Fibroblast of lung (primary cell): ENCODE results near the gene OMP. TPM values are rescaled to one million over a fixed set of nuclear protein-coding genes. Genes with fewer than 3 reads are reported as not detected.

Experiments
- DNase-seq, 2 donors: peaks; one replicate each; pipeline versions ENCODE4 v3.0.0 to v3.0.0-alpha.2; 2010; ENCODE audit warnings: low read depth in 2 of 2
- H2AFZ ChIP-seq: 2 replicates; pipeline ENCODE4 v1.5.1; 2012; ENCODE audit warnings: low read length, control low read depth, inconsistent platforms
- H3K27ac ChIP-seq: 2 replicates; pipeline ENCODE4 v1.5.1; 2011; ENCODE audit warnings: low read length, control low read depth; ENCODE audit not compliant: insufficient read depth
- H3K27me3 ChIP-seq: 2 replicates; pipeline ENCODE4 v1.5.1; 2011; ENCODE audit warnings: mild to moderate bottlenecking, low read length; ENCODE audit not compliant: control insufficient read depth, insufficient read depth
- H3K36me3 ChIP-seq: 2 replicates; pipeline ENCODE4 v1.5.1; 2011; ENCODE audit warnings: low read length; ENCODE audit not compliant: control insufficient read depth, insufficient read depth
- H3K4me1 ChIP-seq: 2 replicates; pipeline ENCODE4 v1.5.1; 2011; ENCODE audit warnings: low read length; ENCODE audit not compliant: control insufficient read depth, insufficient read depth; ENCODE audit errors: extremely low read depth
- H3K4me2 ChIP-seq: 2 replicates; pipeline ENCODE4 v1.5.1; 2011; ENCODE audit warnings: low read length, control low read depth; ENCODE audit not compliant: insufficient read depth; ENCODE audit errors: extremely low read depth
- H3K4me3 ChIP-seq, 4 experiments: fragments of 200-600 bp in 1 of 4; sonication (generic) in 1 of 4; replicated peaks in 1 of 4; 2 replicates each; pipeline ENCODE4 v1.5.1; 2011 to 2016; ENCODE audit warnings: low read length in 4 of 4, low read depth in 3 of 4, mild to moderate bottlenecking in 3 of 4, control low read depth in 2 of 4, inconsistent platforms in 1 of 4, mixed read lengths in 1 of 4; ENCODE audit not compliant: insufficient read depth in 1 of 4; ENCODE audit errors: control extremely low read depth in 1 of 4
- H3K79me2 ChIP-seq: 2 replicates; pipeline ENCODE4 v1.5.1; 2012; ENCODE audit warnings: mild to moderate bottlenecking, low read length, inconsistent platforms; ENCODE audit not compliant: control insufficient read depth, insufficient read depth
- H3K9ac ChIP-seq: 2 replicates; pipeline ENCODE4 v1.5.1; 2011; ENCODE audit warnings: mild to moderate bottlenecking, low read length, control low read depth; ENCODE audit not compliant: insufficient read depth
- H3K9me3 ChIP-seq: 2 replicates; pipeline ENCODE4 v1.5.1; 2012; ENCODE audit warnings: low read depth, low read length; ENCODE audit not compliant: control insufficient read depth, insufficient read depth
- H4K20me1 ChIP-seq: 2 replicates; pipeline ENCODE4 v1.5.1; 2011; ENCODE audit warnings: low read length; ENCODE audit not compliant: control insufficient read depth, insufficient read depth; ENCODE audit errors: extremely low read depth
- EZH2 ChIP-seq: IDR thresholded peaks from 2 replicates; pipeline ENCODE4 v1.5.1; 2012; ENCODE audit warnings: low read length, control low read depth, mild to moderate bottlenecking; ENCODE audit errors: missing control alignments
- polyA plus RNA-seq, 2 donors: library from polyadenylated mRNA; depleted of rRNA in 1 of 2; stranded (reverse) in 1 of 2; unstranded in 1 of 2; fragments of >200 nt; gene quantifications; 2 replicates each; pipeline ENCODE4 v1.2.1, GENCODE V29; 2011 to 2012; ENCODE audit warnings: missing spikeins in 1 of 2
- total RNA-seq: library from RNA; depleted of rRNA; stranded (reverse); fragments of >200 nt; gene quantifications from 2 replicates; pipeline ENCODE4 v1.2.1, GENCODE V29; 2014
- TF ChIP-seq, protein P1 (sequence below), 2 donors: IDR thresholded peaks in 1 of 2; conservative IDR thresholded peaks in 1 of 2; 1 replicate in 1 of 2; 2 replicates in 1 of 2; pipeline ENCODE4 v1.5.1; 2011 to 2012; ENCODE audit warnings: low read length in 2 of 2, control low read depth in 1 of 2, inconsistent platforms in 1 of 2, low read depth in 1 of 2, mild to moderate bottlenecking in 1 of 2

Gene OMP
- total and polyA plus RNA-seq, 2 donors (not counting 1 experiment from before 2014, with no cell fraction given) = 0.83 TPM; not detected in 1

- H3K27ac ChIP-seq = no peak overlapping the region
- no peak for TF ChIP-seq EZH2
- TF ChIP-seq, protein P1, sequence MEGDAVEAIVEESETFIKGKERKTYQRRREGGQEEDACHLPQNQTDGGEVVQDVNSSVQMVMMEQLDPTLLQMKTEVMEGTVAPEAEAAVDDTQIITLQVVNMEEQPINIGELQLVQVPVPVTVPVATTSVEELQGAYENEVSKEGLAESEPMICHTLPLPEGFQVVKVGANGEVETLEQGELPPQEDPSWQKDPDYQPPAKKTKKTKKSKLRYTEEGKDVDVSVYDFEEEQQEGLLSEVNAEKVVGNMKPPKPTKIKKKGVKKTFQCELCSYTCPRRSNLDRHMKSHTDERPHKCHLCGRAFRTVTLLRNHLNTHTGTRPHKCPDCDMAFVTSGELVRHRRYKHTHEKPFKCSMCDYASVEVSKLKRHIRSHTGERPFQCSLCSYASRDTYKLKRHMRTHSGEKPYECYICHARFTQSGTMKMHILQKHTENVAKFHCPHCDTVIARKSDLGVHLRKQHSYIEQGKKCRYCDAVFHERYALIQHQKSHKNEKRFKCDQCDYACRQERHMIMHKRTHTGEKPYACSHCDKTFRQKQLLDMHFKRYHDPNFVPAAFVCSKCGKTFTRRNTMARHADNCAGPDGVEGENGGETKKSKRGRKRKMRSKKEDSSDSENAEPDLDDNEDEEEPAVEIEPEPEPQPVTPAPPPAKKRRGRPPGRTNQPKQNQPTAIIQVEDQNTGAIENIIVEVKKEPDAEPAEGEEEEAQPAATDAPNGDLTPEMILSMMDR (conservative IDR thresholded peaks at IDR 0.05 in 1 of 2, IDR thresholded peaks at IDR 0.05 in 1 of 2; ENCODE audit: low read depth in 1 of 2, low read length in 2 of 2) = no peak
- H3K9me3 ChIP-seq = no peaks in the 10 kb centered on the region
- no peak overlapping the region for H3K4me2 ChIP-seq
- H2AFZ ChIP-seq = no peak overlapping the region
- no peaks in the 10 kb centered on the region for H4K20me1 ChIP-seq
- H3K36me3 ChIP-seq = no peaks in the 10 kb centered on the region
- H3K4me1 ChIP-seq = no peaks in the 10 kb centered on the region
- peaks cover 10% of the 10 kb centered on the region for H3K27me3 ChIP-seq
- no peak for DNase-seq
- no peaks in the 10 kb centered on the region for H3K79me2 ChIP-seq
- H3K9ac ChIP-seq = no peak overlapping the region
- H3K4me3 ChIP-seq = no peak overlapping the region
These were observed 47.5 kb upstream of the OMP start for GRCh38 chr11:77055101-77055561.

GRCh38 chr11:77055913-77056312, 46.7 kb upstream of the OMP start:
- no peaks in the 10 kb centered on the region for H3K9me3 ChIP-seq
- no peaks in the 10 kb centered on the region for H3K36me3 ChIP-seq
- no peaks in the 10 kb centered on the region for H4K20me1 ChIP-seq
- H3K27me3 ChIP-seq = peaks cover 10% of the 10 kb centered on the region
- H3K4me2 ChIP-seq = no peak overlapping the region
- TF ChIP-seq, protein P1 (conservative IDR thresholded peaks at IDR 0.05 in 1 of 2, IDR thresholded peaks at IDR 0.05 in 1 of 2; ENCODE audit: low read depth in 1 of 2, low read length in 2 of 2) = no peak
- TF ChIP-seq EZH2 = no peak
- no peak overlapping the region for H3K27ac ChIP-seq
- H2AFZ ChIP-seq = no peak overlapping the region
- no peak for DNase-seq
- H3K79me2 ChIP-seq = no peaks in the 10 kb centered on the region
- no peaks in the 10 kb centered on the region for H3K4me1 ChIP-seq
- H3K4me3 ChIP-seq = no peak overlapping the region
- no peak overlapping the region for H3K9ac ChIP-seq

DNA sequence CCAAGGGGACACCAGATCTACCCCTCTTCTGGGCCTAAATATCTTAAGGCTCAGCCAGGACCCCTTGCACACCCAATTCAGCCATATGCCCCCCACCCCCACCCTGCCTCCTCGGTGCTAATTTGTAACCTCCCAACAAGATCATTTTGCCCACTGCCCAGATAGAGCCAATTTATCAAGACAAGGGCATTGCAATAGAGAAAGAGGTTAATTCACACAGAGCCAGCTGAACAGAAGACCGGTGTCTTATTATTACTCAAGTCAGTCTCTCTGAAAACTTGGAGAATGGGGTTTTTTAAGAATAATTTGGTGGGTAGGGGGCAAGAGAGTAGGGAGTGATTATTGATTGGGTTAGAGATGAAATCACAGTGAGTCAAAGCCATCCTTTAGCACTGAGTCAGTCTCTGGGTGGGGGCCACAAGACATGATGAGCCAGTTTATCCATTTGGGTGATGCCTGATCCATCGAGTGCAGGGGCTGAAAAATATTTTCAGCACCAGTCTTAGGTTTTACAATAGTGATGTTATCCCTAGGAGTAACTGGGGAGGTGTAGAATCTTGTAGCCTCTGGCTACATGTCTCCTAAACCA, 45.7 kb upstream of the OMP start:
- H3K4me1 ChIP-seq = no peaks in the 10 kb centered on the region
- H3K9me3 ChIP-seq = no peaks in the 10 kb centered on the region
- no peaks in the 10 kb centered on the region for H4K20me1 ChIP-seq
- no peak overlapping the region for H3K27ac ChIP-seq
- H3K4me2 ChIP-seq = no peak overlapping the region
- H3K79me2 ChIP-seq = no peaks in the 10 kb centered on the region
- DNase-seq = no peak
- H3K27me3 ChIP-seq = peaks cover 8% of the 10 kb centered on the region
- no peak overlapping the region for H3K9ac ChIP-seq
- no peak overlapping the region for H2AFZ ChIP-seq
- no peak for TF ChIP-seq EZH2
- TF ChIP-seq, protein P1 (conservative IDR thresholded peaks at IDR 0.05 in 1 of 2, IDR thresholded peaks at IDR 0.05 in 1 of 2; ENCODE audit: low read depth in 1 of 2, low read length in 2 of 2) = no peak
- H3K4me3 ChIP-seq = no peak overlapping the region
- no peaks in the 10 kb centered on the region for H3K36me3 ChIP-seq
